ENCODE measurements around the gene BEND6.

- TF ChIP-seq EP300 (IDR thresholded peaks at IDR 0.05), result no peak
- no peak for TF ChIP-seq CTCF (IDR thresholded peaks at IDR 0.05)
- TF ChIP-seq POLR2A (IDR thresholded peaks at IDR 0.05), result no peak
Observed at GRCh38 chr6:56963043-56963442, 8.1 kb downstream of the BEND6 start.
